Measurements from ENCODE around the gene DNM3.

DNM3 gene

DNA sequence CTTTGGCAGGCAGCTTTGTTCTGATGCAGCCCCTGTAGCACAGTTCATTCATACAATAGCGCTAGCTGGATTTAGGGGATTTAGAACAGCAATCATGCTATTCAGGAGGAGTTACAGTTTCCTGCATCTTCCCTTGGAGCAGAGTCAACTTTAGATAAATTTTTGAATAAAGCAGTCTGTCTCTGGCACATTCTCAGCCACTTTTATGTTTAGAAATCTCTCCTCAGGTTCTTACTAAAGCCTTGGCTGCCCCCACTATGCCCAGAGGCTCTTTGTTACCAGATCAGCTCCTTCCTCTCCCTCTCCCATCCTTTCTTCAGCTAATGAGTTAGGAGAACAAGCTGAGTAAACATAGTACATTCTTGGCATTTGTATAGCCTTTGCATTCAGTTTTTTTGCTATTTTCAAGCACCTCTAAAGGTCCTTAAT, 619.6 kb downstream of the DNM3 start:
- Histone ChIP-seq H3K4me2 (ENCODE audit: low read length) (no peak overlapping the region), H3K9me3 (ENCODE audit: control insufficient read depth, insufficient read depth, low read length) (no peaks in the 10 kb centered on the region)

More for the DNA sequence above, 619.6 kb downstream of the DNM3 start:
- Histone ChIP-seq H4K20me1 (ENCODE audit: control insufficient read depth, insufficient read depth, low read depth, low read length) (no peaks in the 10 kb centered on the region), H3K4me1 (ENCODE audit: control insufficient read depth, low read length) (no peaks in the 10 kb centered on the region), H3K27ac (ENCODE audit: low read depth, low read length) (no peak overlapping the region), H3F3A (ENCODE audit: control insufficient read depth, insufficient read depth) (no peaks in the 10 kb centered on the region), H3K4me3 (ENCODE audit: low read length) (no peak overlapping the region), H3K27me3 (ENCODE audit: control insufficient read depth, low read length) (peaks cover 3% of the 10 kb centered on the region; the same call in 1 of the 2 replicates), H3K9me2 (replicated peaks; ENCODE audit: control insufficient read depth, low read length) (no peaks in the 10 kb centered on the region), H3K79me2 (ENCODE audit: control insufficient read depth, low read length) (no peaks in the 10 kb centered on the region), H3K36me3 (ENCODE audit: control insufficient read depth, low read length) (no peaks in the 10 kb centered on the region)
- no peak for TF ChIP-seq EZH2phosphoT487 (IDR thresholded peaks at IDR 0.05; ENCODE audit: borderline replicate concordance, low read length)
- TF ChIP-seq, protein P1, sequence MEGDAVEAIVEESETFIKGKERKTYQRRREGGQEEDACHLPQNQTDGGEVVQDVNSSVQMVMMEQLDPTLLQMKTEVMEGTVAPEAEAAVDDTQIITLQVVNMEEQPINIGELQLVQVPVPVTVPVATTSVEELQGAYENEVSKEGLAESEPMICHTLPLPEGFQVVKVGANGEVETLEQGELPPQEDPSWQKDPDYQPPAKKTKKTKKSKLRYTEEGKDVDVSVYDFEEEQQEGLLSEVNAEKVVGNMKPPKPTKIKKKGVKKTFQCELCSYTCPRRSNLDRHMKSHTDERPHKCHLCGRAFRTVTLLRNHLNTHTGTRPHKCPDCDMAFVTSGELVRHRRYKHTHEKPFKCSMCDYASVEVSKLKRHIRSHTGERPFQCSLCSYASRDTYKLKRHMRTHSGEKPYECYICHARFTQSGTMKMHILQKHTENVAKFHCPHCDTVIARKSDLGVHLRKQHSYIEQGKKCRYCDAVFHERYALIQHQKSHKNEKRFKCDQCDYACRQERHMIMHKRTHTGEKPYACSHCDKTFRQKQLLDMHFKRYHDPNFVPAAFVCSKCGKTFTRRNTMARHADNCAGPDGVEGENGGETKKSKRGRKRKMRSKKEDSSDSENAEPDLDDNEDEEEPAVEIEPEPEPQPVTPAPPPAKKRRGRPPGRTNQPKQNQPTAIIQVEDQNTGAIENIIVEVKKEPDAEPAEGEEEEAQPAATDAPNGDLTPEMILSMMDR (IDR thresholded peaks at IDR 0.05; ENCODE audit: low read depth, low read length, poor library complexity, severe bottlenecking): no peak

All from DOHH2 (cell line).